Ishikawa (cell line): Measurements from ENCODE around the gene BDH1.

Experiments used
- EP300 ChIP-seq: IDR thresholded peaks from 2 replicates; pipeline ENCODE4 v1.6.1; 2012; ENCODE audit warnings: borderline replicate concordance
- FOXM1 ChIP-seq: IDR thresholded peaks from 2 replicates; pipeline ENCODE4 v1.6.1; 2012; ENCODE audit warnings: low read depth, borderline replicate concordance
- TF ChIP-seq, protein P1 (sequence below): IDR thresholded peaks from 2 replicates; pipeline ENCODE4 v1.6.1; 2012; ENCODE audit warnings: low read depth, mild to moderate bottlenecking
- TF ChIP-seq, protein P2 (sequence below): IDR thresholded peaks from 2 replicates; pipeline ENCODE4 v1.6.1; 2012

GRCh38 chr3:197462808-197463207 lies 93.0 kb downstream of the BDH1 start:
- TF ChIP-seq, protein P1, sequence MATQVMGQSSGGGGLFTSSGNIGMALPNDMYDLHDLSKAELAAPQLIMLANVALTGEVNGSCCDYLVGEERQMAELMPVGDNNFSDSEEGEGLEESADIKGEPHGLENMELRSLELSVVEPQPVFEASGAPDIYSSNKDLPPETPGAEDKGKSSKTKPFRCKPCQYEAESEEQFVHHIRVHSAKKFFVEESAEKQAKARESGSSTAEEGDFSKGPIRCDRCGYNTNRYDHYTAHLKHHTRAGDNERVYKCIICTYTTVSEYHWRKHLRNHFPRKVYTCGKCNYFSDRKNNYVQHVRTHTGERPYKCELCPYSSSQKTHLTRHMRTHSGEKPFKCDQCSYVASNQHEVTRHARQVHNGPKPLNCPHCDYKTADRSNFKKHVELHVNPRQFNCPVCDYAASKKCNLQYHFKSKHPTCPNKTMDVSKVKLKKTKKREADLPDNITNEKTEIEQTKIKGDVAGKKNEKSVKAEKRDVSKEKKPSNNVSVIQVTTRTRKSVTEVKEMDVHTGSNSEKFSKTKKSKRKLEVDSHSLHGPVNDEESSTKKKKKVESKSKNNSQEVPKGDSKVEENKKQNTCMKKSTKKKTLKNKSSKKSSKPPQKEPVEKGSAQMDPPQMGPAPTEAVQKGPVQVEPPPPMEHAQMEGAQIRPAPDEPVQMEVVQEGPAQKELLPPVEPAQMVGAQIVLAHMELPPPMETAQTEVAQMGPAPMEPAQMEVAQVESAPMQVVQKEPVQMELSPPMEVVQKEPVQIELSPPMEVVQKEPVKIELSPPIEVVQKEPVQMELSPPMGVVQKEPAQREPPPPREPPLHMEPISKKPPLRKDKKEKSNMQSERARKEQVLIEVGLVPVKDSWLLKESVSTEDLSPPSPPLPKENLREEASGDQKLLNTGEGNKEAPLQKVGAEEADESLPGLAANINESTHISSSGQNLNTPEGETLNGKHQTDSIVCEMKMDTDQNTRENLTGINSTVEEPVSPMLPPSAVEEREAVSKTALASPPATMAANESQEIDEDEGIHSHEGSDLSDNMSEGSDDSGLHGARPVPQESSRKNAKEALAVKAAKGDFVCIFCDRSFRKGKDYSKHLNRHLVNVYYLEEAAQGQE, result no peak
- TF ChIP-seq, protein P2, sequence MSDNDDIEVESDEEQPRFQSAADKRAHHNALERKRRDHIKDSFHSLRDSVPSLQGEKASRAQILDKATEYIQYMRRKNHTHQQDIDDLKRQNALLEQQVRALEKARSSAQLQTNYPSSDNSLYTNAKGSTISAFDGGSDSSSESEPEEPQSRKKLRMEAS, result no peak
- no peak for TF ChIP-seq EP300
- TF ChIP-seq FOXM1, result no peak
